Stimulated activated CD4-positive, alpha-beta T cell treated with anti-CD3 and anti-CD28 coated beads, Interleukin-2, amount 100 ng/mL, for 24 hours (primary cell): Measurements from ENCODE around the gene TMEM256.

ENCODE experiments used
- DNase-seq, 2 donors: peaks; one replicate each; pipeline ENCODE4 v3.0.0-alpha.2; 2020

Gene TMEM256

DNA sequence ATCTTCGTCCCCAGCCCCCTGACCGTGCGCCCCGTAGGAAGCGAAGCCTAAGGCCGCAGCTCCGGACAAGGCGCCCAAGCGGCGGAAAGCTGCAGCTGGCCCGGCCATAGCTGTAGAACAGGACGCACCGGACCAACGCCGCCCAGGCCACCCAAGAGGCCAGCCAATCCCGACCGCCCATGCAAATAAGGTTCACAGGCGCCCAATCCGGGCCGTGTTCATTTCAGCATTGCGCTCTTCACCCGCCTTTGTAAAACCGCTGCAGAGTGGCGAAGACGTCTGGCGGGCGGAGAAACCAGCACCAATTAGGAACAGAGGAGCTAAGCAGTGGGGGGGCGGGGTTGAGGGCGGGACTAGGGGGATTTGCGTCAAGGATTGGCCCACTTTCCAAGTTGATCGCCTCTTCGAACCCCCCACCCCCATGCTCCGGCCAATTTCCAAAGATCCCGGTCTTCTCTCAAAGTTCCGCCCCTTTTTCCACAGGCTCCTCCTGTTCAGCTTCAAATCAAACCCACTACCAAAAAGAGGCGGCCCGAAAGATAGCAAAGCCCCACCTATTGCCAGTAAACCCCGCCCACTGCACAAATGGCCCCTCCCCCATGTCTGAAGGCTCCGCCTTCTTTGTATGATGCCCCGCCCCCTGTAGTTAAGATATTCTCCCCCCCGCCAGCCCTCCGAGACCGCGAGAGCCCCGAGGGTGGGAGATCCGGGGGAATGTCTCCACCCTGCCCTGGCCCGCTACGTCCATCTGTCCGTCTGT lies at the start of gene TMEM256:
TMEM256 (minus strand) TSS at position 121 of the 760 bp plus-strand sequence; CDS start at position 108, 13 bp downstream.
- DNase-seq, result peak; percentile 94 to 95

DNA sequence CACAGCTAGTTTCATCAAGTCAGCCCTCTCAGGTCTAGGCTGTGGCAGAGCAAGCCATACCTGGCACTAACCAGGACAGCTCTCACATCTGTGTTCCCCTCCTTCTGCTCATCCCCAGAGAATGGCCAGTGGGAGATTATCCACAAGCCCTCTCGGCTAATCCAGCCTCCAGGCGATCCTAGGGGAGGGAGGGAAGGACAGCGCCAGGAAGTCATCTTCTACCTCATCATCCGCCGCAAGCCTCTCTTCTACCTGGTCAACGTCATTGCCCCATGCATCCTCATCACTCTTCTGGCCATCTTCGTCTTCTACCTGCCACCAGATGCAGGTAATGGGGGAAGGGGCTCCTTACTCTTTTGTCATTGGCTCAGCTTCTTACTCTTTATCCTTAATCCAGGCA lies 44.6 kb upstream of the TMEM256 start:
- no peak for DNase-seq

DNA sequence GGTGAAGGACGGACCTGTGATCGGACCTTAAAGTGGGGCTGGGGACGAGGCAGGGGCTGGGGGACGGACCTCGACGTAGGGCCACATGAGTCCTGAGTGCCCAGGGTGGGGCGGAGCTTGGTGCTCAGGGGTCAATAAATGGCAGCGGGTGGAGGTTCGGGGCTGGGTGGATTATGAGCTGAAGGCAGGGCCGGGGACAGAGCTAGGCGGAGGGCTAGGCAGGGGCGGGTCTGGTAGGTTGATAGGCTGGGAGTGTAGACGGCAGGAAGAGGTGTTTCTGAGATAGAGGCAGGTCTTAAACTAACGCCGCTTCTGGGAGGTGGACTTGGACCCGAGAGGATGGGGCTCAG lies 41.7 kb upstream of the TMEM256 start:
- DNase-seq, result peak in 1 of 2 donors; percentile 33

DNA sequence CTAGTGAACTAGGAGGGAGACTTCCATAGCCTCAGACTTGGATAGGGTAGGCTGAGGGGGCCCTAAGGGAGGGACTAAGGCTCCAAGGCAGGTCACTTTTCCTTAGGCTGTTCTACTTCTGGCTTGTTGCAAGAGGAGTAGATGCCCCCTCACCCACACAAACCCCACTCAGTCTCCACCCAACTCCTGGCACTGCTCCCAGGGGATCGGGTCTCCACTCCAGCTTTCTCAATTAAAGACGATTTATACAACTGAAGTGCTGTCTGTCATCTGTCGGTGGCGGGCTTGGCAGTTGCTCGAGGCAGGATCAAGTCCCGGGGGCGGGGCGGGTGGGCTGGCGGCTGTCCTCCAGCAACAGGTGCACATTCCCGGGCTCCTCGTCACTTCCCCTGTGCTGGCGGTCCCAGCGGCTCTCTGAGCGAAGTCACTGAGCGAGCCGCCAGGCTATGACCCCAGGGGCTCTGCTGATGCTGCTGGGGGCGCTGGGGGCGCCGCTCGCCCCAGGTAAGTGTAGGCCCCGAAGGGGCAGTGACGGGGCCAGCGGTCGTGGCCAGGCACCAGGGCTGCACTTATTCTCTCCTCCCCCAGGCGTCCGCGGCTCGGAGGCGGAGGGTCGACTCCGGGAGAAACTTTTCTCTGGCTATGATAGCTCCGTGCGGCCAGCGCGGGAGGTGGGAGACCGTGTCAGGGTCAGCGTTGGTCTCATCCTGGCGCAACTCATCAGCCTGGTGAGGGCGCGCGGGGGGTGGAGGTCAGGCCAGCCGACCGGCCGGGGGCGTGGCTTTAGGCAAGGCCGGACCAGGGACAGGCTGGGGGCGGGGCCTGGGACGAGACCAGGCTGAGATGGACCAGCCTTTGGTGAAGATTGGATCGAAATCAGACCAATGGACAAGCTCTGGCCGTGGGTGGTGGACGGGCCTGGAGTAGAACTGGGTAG lies 41.1 kb upstream of the TMEM256 start, which contains the start of gene CHRNB1:
CHRNB1 (plus strand) TSS at position 380 of the 937 bp plus-strand sequence; CDS start at position 447, 67 bp downstream.
- DNase-seq, result peak in 1 of 2 donors; percentile 25

DNA sequence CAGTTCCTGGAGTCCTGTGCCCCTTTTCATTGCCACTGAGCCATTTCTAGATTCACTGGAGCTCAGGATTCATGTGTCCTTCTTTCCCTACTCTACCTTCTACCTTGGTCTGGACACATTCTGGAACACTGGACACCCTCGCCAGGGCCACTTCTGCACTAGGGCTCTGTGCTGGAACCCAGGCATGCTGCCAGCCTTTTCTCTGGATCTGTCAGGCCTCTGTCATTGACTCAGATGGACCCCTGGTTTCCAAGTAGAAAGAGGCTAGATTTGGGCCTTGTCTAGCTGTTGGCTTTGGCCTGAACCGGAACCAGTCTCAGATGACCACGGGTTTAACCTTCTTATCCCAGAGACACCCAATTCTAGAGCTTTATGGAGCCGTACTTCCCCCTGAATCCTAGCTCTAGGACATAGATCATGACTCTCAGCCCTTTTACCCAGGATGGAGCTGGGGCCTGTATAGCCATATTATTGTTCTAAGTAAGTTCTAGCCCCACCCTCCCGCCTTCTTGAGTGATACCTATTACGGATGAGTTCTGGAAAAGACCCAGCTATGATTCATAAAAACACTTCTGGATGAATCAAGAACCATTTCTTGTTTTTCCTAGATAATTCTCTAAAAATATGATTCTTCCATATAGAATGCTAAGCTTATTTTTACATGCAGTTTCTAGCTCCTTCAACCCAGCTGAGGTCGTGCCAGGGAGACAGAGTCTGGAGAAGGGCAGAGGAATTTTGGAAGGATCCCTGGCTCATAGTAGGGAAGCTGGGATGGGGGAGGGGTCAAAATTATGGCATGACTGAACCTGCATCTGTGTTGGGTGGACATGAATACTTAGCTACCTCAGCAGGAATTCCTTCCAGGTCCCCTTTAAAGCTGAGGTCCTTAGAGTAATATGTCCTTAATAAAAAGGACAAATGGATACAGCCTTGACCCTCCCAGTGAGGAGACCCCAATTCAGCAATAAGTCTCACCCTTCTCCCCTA lies 39.9 kb upstream of the TMEM256 start:
- DNase-seq, result no peak

DNA sequence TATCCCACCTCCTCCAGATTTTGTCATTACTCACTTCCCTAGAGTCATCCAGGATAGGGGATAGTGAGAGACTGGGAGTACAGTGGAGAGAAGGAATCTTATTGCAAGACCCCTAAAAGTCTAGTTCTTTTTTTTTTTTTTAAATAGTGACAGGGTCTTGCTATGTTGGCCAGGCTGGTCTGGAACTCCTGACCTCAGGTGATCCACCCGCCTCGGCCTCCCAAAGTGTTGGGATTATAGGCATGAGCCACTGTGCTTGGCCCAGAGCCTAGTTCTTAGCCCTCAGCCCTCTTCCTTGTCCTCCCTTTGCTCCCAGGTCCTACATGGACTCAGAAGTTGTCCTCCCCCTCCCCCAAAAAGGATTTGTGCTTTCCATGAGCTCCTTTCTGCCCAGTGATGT lies 38.2 kb upstream of the TMEM256 start:
- no peak for DNase-seq

DNA sequence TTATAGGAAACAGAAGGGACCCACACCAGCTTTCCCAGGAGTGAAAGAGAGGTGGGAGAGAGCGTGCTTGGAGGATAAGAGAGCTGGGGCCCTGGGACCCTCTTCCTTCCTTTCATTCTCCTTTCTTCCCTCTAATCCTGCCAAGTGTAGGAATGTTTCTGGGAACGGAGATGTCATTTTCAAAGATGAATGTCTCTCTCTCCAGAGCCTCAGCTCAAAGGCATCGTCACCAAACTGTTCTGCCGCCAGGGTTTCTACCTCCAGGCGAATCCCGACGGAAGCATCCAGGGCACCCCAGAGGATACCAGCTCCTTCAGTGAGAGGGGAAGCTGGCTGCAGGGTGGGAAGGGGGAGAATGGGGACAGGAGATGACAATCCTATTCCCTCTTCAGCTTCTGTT lies 37.4 kb upstream of the TMEM256 start:
- DNase-seq, result no peak

DNA sequence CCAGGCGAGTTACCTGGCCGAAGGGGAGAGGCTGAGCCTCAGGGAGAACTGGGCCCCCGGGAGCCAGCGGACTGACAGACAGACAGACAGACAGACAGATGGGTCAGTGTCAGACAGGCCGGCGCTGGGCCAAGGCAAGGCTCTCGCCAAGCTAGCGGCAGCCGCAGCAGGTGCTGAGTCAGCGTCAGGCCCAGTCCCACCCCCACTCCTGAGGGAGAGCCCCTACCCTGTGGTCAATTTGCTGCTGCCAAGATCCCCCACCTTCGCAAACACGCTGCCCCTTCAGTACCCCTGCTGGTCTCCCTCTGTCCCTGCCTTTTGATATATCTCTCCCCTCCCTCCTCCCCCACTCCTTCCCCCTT lies 36.9 kb upstream of the TMEM256 start:
- DNase-seq, result peak in 1 of 2 donors; percentile 28

DNA sequence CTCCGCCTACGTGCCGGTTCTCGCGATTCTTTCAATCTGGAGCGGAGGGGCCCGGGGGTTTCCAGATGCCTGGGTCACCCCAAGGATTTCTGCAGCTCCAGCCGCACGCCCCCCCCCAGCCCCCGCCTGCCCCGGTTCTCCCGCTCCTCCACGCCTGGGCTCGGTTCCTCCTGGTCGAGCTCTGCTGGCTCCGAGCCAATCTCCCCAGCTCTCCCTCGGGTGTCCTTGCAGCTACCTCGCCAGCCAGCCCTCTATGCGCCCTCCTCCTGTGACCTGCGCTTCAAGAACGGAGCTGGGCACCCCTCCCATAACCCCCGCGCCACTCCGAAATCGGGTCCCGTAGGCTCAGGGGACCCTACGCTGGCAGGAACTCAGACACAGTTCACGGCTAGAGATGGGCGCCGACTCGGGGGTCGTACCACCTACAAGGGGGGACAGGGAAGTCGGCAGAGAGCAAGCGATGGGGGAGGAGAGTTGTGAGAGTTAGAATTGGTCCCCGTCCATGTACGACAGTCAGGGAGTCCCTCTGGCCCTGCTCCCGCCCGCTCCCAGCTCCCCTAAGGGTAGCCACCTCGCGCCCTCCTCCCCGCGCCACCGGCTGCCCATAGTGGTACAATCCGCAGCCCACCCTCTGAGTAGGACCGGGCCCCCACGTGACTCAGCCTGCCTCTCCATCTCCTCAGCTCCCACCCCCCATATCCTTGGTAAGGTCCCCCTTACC lies 36.4 kb upstream of the TMEM256 start:
- DNase-seq, result peak; percentile 34 to 62

DNA sequence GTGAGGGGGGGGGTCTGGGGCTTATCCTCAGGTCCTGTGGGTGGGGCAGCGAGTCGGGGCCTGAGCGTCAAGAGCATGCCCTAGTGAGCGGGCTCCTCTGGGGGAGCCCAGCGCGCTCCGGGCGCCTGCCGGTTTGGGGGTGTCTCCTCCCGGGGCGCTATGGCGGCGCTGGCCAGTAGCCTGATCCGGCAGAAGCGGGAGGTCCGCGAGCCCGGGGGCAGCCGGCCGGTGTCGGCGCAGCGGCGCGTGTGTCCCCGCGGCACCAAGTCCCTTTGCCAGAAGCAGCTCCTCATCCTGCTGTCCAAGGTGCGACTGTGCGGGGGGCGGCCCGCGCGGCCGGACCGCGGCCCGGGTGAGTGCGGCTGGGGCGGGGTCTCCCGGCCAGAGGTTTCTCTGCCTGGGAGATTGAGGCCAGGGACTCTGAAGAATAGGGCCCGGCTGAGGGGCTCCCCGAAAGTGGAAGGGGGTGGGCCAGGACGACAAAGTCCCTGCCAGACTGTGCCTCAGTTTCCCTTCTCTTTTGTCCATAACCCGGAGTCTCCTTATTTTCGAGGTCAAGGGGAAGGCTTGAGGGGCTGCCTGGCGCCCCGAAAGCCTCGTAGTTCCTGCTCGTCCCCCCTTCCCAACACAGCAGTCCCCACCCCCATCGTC lies 35.7 kb upstream of the TMEM256 start, which contains the start of gene FGF11:
FGF11 (plus strand) TSS at position 51 of the 651 bp plus-strand sequence; CDS start at position 160, 109 bp downstream.
- peak in 1 of 2 donors; percentile 14 for DNase-seq

DNA sequence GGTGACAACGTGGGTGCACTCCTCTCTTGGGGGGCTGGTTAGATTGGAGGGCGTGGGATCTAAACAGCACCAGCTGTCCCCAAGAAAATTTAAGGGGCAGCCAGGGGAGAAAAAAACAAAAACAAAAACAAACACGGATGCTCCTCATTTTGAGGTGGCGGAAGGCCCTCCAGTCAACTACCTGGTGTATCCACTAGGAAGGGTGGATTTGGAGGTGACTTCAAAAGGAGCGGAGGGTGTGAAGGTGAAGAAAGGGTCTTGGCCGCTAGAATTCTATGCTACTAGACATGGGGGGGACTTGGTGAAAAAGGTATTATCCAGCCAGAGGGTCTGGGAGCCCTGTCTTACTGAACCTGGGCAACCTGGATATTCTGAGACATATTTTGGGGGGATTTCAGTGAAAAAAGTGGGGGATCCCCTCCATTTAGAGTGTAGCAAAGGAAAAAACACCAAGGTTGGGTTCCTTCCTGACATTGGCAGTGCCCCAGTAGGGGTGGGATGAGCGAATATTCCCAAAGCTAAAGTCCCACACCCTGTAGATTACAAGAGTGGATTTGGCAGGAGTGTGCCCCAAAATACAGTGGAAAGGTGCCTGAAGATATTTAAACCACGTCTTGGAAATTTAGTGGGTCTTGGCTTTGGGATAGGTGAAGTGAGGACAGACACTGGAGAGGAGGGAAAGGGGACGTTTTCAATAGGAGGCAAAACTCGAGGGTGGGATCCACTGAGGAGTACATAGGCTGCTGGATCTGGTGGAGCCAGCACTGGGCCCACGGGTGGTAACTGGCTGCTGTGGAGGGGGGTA lies 35.0 kb upstream of the TMEM256 start:
- no peak for DNase-seq

DNA sequence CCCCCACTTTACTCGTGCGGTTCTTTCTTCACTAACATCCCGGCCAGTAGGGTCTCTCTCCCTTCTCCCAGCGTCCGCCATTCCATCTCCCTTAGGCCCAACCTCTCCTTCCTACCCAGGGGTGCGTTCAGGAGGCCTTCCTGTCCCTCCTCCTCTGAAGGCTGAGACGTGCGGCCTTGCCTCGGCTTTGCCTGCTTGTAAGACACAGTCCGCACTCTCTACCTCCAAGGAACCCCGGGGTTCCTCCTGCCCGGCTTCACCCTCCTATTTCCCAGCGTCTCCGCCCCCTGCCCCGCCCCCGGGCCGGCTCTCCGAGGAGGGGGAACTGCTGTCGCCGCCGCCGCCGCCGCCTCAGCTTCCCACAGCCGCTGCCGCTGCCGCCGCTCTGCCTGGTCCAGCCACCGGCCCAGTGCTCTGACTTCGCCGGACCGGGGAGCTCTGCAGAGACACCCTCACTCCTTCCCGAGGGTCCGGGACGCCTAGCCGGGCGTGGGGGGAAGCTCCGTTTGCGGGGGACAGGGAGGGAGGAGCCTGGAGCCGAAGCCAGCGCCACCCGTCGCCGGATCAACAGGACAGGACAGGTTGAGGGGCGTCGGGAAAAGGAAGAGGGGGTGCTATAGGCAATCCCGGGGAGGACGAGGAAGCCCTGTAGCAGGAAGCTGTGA lies 34.2 kb upstream of the TMEM256 start:
- peak; percentile 66 to 80 for DNase-seq

DNA sequence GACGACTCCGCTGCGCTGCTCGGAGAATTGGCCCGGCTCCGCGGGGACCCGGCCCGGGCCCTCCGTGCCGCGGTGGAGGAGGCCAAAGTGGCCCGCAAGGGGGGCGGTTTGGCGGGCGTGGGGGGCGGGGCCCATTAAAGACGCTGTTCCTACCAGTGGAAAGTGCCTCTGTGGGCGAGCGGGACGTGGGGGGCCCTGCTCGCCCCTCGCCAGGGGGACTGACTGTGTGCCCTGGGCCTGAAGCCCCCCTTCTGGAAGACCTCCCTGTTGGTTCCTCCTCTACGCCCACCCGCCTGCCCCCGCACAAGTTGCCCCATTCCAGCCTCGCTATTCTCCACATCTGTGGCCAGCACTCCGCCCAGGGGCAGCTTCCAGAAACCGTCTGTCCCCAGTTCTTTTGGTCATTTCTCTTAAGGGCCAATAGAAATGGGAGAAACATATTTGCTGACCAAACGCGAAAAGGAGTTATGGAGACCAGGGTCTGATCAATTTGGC lies 33.5 kb upstream of the TMEM256 start:
- DNase-seq, result no peak

DNA sequence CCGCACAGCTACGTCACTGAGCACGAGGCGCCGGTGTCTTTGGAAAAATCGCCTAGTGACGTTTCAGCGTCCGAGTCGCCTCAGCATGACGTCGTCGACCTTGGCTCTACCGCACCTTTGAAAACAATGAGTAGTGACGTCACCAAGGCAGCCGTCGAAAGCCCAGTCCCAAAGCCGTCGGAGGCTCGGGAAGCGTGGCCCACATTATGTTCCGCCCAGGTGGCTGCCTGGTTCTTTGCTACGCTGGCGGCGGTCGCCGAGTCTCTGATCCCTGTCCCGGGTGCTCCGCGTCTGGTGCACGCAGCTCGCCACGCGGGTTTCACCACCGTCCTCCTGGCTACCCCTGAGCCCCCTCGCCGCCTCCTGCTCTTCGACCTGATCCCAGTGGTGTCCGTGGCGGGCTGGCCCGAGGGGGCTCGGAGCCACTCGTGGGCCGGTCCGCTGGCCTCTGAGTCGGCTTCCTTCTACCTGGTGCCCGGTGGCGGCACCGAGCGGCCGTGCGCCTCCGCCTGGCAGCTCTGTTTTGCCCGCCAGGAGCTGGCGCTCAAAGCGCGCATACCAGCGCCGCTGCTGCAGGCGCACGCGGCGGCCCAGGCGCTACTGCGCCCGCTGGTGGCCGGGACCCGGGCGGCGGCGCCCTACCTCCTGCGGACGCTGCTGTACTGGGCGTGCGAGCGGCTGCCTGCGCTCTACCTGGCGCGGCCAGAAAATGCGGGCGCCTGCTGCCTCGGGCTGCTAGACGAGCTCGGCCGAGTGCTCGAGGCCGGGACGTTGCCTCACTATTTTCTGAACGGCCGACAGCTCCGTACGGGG lies 32.9 kb upstream of the TMEM256 start:
- DNase-seq, result peak; percentile 79 to 86

DNA sequence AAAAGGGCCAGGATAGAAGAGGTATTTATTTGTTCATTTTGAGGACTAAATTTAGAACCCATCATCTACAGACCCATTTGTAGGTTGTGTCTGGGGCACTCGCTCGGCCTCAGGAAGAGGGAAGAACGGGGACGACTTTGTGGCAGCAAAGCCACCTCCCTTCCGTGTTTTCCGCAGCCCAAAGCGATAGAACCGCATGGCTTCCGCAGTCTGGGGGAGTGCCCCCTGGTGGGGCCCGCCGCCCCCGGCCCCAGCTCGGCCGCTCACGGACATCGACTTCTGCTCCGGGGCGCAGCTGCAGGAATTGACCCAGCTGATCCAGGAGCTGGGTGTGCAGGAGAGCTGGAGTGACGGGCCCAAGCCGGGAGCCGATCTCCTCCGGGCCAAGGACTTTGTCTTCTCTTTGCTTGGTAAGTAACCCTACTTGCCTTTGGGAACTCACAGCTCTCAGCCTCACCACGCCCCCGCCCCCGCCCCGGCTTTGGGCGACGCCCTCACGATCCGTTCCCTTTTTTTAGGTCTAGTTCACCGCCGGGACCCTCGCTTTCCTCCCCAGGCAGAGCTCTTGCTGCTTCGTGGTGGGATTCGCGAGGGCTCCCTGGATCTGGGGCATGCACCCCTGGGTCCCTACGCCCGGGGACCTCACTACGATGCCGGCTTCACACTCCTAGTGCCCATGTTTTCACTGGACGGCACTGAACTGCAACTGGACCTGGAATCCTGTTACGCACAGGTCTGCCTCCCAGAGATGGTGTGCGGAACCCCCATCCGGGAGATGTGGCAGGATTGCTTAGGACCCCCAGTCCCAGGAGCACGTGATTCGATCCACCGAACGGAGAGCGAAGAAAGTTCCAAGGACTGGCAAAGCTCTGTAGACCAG lies 32.0 kb upstream of the TMEM256 start:
- peak; percentile 55 to 66 for DNase-seq

DNA sequence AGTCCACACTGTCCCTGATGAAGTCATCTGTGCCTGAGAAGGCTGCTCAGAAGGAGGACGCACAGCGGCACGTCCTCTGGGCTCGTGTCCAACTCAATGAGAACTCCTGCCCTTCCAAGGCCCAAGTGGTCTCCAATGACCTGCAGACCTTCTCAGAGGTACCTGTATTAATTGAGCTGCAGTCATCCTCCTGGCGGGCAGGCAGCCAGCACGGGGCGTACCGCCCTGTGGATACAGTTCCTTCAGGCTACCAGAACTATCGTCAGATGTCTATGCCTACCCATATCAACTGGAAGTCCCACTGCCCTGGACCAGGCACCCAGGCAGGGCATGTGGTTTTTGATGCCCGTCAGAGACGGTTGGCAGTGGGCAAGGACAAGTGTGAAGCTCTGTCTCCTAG lies 28.4 kb upstream of the TMEM256 start:
- DNase-seq, result no peak

DNA sequence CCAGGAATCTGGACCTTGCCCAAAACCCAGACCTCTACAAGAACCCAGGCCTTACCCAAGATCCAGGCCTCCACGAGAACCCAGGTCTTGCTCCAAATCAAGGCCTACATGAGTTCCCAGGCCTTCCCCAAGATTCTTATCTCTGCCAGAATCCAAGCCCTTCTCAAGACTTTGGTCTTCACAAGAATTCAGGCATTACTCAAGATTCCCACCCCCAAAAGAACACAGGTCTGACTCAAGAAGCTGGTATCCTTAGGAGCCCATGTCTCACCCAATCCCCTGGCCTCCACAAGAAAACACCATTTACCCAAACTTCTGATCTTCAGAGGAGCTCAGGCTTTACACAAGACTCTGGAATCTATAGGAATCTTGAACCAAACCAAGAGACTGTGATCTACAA lies 27.3 kb upstream of the TMEM256 start:
- DNase-seq, result no peak

DNA sequence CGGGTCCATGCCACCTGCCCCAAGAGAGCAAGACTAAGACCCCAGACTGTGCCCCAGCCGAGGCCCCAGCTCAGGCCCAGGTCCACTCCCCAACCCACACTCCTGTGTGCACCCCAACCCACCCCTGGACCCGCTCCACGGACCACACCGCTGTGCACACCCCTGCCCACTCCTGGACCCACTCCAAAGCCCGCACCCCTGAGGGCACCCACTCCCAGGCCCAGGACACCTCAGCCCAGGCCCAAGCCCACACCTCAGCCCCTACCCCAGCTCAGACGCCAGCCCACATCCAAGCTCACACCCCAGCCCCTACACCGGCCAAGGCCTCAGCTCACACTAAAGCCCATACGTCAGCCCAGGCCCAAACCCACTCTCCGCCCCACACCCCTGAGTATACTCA lies 25.8 kb upstream of the TMEM256 start:
- no peak for DNase-seq
